ENCODE measurements around the gene PIK3CA.
"Not testable (repeated sequence)": the region's sequence is repeated elsewhere in the genome, so short reads cannot be mapped to it uniquely, and the experiment has no call there.

PIK3CA gene

DNA sequence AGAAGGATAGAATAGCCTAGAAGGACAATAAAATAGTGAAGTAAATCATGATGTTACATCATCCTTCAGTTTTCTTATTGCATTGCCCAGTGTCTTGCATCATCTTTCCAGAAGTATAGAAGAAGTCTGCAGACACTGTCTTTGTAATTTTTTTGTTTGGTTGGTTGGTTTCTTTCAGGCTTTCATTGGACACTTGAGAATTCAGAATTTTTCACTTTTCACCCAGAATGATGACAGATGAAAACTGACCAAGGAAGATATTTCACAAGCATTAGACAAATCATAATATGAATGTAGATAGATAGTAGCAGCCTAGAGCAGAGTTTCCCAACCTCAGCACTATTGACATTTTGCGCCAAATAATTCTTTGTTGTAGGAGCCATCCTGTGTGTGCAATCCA, 67.4 kb downstream of the PIK3CA start:
- DNase-seq = not testable (repeated sequence)

DNA sequence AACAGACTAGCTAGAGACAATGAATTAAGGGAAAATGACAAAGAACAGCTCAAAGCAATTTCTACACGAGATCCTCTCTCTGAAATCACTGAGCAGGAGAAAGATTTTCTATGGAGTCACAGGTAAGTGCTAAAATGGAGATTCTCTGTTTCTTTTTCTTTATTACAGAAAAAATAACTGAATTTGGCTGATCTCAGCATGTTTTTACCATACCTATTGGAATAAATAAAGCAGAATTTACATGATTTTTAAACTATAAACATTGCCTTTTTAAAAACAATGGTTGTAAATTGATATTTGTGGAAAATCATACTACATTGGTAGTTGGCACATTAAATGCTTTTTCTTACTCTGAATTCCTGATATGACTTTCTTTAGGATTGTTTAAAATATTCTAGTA, 70.1 kb downstream of the PIK3CA start:
- DNase-seq = not testable (repeated sequence)

DNA sequence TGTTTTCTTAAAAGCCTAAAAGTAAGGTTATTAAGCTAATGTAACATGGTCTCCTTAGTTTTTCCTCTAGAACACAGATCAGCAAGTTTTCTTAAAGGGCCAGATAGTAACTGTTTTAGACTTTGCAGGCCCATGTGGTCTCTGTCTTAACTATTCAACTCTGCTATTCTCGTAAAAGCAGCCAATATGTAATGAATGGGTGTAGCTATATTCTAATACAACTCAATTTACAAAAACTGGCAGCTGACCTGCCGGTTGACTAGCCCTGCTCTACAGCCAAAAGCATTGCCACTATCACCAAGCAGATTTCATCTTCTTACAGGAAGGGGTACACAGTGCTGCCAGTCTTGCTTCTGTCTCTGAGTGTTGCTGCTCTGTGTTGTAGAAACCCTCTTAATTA, 75.4 kb downstream of the PIK3CA start:
- DNase-seq = no peak

DNA sequence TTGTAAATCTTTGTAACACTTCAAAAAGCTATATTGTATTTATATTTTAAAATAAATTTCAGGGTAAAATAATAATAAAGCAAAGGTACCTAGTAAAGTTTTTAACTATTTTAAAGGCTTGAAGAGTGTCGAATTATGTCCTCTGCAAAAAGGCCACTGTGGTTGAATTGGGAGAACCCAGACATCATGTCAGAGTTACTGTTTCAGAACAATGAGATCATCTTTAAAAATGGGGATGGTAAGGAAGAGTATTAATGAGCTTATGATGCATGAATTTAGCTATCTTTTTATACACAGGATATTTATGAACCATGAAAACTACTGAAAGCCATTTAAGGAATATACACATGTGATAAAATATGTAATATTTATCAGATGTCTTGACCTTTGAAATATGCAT, 76.4 kb downstream of the PIK3CA start:
- no peak for DNase-seq

DNA sequence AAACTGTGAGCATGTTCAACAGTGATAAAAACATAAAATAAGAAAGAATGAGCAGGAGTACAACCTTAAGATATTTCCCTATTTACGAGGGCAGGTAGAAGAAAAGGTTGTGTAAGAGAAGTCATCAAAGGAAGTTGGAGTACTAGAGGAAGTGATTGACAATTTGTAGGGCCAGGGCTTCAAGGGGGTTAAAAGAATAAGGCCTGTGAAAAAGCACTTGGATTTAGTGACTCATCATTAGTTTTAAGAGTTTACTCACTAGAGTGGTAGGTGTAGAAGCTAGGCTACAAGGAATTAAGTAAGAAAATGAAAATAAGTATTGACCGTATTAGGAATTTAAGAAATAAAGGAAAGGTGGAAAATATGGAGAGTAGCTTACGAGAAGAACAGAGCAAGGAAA, 79.2 kb downstream of the PIK3CA start:
- no peak for DNase-seq

DNA sequence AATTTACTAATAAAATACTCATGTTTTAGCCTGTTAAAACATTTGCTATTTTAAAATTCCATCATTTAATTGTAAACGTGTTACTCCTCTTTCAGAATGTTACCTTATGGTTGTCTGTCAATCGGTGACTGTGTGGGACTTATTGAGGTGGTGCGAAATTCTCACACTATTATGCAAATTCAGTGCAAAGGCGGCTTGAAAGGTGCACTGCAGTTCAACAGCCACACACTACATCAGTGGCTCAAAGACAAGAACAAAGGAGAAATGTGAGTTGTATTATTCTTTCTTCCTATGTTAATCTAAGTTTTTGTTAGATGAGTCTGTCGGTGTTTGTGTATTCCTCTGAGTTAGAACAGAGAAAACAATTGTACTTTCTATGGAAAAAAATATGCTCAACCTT, 81.0 kb downstream of the PIK3CA start:
- no peak for DNase-seq

DNA sequence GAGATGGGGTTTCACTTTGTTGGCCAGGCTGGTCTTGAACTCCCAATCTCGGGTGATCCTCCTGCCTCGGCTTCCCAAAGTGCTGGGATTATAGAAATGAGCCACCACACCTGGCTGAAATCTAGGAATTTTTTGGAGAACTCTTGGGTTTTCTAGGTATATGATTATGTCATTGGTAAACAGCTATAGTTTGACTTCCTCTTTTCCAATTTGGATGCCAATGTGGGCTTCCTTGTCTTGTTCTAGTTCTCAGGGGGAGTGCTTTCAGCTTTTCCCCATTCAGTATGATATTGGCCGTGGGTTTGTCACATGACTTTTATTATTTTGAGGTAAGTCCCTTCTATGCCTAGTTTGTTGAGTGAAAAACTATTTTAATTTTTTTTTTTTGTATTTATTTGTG, 84.9 kb downstream of the PIK3CA start:
- DNase-seq = no peak

DNA sequence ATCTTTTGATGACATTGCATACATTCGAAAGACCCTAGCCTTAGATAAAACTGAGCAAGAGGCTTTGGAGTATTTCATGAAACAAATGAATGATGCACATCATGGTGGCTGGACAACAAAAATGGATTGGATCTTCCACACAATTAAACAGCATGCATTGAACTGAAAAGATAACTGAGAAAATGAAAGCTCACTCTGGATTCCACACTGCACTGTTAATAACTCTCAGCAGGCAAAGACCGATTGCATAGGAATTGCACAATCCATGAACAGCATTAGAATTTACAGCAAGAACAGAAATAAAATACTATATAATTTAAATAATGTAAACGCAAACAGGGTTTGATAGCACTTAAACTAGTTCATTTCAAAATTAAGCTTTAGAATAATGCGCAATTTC, 86.0 kb downstream of the PIK3CA start:
- no peak for DNase-seq

DNA sequence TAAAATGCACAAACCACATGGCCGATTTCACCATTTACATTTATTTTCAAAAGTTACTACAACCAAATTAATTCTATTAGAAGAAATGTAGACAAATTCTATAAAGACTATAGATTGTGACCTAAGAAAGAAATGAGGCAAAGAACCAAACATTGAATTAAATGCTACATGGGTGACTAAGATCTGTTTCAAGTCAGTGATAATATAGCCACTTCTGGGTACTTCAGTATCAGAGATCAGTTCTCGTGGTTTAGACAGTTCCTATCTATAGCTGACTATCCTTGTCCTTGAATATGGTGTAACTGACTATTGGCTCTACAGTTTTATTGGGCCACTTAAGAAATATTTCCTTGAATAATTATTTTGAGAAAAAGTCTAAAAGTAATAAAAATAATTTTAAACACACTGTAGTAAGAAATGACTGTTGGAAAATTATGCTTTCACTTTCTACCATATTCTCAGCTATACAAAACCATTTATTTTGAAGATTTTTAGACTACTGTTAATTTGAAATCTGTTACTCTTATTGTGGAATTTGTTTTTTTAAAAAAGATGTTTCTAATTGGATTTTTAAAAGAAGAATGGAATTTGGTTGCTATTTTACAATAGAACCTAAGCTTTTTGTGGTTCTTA, 88.6 kb downstream of the PIK3CA start:
- DNase-seq = no peak

DNA sequence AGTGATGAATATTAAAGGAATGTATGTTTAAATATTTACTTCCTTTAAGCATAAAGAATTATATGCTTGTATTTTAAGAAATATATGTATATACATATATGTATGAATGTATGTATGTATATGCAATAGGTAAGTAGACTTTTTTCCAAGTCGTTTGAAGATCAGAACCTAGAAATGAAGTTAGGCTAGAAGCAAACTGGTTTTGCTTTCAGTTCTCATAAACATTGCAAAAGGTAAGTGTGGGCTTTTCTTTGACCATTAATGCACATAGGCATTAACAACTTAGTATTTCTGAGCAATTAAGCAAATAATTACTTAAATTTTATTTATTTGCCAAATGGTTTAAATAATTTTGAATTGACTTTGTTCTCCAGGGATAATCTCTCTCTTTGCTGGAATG, 92.1 kb downstream of the PIK3CA start:
- DNase-seq = not testable (repeated sequence)

DNA sequence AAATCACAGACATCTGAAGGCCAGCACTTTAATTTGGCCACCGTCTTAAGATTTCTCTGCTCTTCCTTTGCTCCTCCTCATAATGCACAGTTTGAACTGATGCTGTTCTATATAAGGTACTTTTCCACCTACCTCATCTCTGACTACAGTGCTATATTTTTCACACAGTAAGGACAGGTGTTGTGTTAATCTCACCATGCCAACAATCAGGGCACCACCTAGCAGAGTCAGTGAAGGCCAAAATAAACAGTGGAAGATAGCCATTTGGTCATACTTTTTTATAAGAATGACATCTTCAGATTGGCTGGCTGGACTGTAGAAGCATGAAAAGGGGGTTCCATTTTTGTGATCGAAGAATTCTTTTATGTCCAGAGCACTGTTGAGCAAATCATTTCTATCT, 94.7 kb downstream of the PIK3CA start:
- not testable (repeated sequence) for DNase-seq

DNA sequence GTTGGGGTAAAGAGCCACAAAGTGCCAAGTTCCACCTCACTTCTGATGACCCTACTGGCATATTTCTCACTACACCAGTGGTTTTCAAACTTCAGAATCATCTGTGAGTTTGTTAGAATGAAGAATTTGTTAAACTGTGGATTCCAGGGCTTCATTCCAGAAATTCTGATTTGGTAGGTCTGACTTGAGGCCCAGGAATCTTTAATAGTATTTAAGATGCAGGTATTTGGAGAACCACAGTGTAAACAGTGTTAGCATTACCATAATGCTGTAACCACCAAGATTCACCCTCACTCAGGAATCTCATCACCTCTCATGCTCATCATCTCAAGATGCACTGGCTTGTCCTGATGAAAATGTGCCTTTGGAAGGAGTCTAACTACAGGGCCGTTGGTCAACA, 96.7 kb downstream of the PIK3CA start:
- DNase-seq = no peak

DNA sequence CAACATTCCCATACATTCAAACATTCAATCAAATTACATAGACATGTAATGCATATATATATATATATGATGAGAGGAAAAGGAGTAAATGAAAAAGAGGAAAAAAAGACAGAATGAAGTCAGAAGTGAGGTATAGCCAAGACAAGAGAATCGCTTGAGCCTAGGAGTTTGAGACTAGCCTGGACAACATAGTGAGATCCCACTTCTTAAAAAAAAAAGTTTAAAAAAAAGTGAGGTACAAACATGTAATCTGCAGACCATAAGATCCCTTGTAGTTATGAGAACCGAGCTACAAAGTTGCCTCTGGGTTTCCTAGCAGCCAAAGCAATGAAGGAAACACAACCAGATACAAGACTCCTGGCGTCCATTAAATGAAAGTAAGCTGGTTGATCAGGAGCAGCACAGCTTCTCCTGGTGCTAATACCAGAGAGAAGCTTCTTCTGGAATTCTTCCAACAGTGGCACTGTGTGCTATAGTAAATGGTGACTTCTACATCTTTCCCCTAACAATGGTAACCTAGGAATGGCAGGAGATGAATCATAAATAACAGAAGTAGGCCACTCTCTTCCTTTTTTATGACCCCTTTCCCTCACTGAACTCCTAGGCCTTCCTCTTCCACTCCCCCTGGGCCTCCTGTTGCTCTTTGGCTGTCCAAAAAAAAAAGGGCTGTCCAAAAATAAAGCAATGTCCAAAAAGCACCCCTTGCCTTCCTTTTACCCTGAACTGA, 99.3 kb downstream of the PIK3CA start:
- no peak for DNase-seq

DNA sequence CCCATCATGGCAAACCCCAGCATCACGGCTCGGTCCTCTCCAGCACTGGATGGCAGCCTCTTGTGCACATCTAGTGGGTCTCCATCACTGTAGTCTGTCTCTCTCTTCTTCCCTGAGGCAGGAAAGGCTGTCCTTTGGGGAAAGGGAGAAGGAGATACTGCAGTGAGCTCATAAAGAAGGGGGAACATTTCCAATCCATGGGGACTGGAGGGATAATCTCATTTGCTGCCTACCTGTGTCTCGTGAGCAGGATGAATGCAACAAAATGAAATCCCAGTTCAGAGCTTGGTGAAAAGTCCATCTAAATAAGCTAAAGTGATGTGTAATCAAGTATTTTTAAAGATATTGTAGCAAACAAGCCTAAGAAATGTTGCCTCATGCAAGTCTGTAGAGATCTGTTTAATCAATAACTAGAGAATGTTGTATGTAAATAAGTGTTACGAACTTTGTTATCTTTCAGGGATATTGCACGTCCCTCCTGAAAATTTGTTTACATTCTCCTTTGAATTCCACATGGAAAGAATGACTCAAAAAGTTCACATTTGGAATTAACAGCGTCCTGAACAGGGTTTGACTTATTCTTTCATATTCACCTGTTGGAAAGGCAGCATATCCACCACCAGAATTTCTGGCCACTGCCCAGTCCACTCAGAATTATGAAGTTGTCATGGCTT, 102.8 kb downstream of the PIK3CA start, which contains the start of gene KCNMB3:
KCNMB3 (minus strand) TSS at position 312 of the 674 bp plus-strand sequence; CDS start at position 188, 124 bp downstream.
- DNase-seq = no peak

DNA sequence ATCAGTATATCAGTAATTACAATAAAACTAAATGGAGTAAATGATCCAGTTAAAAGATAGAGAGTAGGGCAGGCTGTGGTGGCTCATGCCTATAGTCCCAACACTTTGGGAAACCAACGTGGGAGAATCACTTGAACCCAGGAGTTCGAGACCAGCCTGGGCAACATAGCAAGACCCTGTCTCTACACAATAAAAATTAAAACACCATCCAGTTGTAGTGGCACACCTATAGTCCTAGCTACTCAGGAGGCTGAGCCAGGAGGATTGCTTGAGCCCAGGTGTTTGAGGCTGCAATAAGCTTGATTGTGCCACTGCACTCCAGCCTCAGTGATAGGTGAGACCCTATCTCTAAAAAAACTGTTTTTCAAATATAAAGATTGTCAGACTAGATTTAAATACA, 108.7 kb downstream of the PIK3CA start:
- no peak for DNase-seq

DNA sequence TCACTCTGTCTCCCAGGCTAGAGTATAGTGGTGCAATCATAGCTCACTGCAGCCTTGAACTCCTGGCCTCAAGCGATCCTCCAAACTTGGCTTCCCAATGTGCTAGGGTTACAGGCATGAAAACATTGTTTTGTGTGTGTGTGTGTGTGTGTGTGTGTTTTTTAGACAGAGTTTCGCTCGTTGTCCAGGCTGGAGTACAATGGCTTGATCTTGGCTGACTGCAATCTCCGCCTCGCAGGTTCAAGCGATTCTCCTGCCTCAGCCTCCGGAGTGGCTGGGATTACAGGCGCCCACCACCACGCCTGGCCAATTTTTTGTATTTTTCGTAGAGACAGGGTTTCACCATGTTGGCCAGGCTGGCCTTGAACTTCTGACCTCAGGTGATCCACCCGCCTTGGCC, 109.6 kb downstream of the PIK3CA start:
- not testable (repeated sequence) for DNase-seq

DNA sequence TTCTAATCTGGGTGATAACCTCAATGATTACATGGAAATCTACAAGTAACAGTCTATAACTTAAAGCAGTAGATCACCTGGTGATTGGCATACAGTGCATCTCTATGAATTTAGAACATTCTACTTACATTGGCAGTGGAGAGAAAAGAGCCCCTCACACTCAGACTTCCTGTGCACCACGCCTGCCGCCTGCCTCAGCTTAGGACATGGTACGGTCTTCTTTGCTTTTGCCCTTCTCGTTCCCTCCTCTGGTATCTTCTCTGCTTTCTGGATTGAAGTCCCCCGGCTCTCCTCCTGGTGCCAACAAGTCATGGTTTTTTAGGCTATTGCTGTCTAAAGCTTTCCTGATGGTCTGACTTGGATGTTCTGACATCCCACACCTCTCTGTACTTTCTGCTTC, 110.7 kb downstream of the PIK3CA start:
- DNase-seq = no peak

DNA sequence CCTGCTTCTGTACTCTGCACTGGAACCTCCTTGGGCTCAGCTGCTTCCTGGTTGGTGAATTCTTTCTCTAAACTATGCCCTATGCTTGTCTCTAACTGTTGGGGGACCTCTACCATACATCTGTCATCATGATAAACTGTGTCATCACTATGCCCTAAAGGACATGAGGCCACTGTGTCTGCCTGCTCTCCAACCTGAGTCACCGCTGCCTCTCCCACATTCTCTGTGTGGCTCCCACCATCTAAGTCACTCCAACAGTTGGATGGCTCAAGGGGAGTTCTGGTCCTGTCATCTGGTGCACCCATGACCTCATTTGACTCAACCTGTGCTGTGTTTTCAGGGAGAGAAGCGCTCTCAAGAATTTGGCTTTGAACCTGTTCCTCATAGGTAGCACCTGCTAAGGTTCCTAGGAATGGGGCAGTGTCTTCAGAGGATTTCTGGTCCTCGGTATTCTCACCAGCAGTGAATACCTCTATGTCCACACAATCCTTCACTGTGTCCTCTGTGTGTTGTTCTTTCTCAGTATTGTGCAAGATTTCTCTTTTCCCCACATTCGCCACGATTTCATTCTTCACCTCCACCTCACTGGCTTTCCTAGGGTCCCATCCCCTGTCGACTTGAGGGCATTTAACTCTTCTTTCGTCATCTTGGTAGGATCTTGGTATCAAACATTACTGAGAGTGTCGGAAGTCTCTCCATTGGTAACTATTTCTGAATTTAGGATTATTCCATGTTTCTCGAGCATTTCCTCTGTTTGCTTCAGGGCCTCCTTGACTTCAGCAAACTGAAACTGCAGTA, 112.0 kb downstream of the PIK3CA start:
- DNase-seq = not testable (repeated sequence)

DNA sequence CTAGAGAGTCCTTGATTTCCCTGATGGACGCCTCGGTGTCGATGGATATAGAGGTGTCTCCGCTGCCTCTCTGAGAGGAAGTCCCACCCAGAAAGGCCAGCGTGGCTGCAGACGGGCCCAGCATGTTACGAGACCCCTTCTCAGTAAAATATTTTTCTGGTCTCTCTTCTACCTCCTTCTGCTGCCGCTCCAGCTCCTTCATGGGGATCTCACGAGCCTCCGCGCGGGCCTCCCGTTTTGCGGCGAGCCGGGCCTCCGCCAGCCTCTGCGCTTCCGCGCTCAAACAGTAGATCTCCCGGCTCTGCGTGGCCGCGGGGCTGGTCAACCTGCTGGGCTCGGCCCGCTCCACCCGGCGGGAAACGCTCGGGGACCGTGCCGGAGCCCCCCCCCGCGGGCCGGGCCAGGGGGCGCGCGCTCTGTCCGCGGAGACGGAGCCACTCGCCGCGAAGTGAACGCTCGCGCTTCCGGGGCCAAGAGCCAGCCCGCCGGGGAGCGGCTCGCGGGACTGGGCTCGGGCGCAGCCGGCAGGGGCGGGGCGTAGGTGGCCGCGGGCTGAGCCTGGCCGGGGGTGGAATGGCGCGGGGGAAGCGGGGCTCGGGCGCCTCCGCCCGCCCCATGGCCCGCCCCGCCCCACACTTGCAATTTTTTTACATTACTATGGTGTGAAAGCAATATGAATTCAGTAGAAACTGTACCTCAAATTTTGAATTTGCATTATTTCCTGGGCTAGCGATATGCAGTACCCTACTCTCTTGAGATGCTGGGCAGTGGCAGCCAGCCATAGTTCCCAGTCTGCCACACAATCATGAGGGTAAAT, 113.0 kb downstream of the PIK3CA start:
- peak; percentile 15 for DNase-seq

DNA sequence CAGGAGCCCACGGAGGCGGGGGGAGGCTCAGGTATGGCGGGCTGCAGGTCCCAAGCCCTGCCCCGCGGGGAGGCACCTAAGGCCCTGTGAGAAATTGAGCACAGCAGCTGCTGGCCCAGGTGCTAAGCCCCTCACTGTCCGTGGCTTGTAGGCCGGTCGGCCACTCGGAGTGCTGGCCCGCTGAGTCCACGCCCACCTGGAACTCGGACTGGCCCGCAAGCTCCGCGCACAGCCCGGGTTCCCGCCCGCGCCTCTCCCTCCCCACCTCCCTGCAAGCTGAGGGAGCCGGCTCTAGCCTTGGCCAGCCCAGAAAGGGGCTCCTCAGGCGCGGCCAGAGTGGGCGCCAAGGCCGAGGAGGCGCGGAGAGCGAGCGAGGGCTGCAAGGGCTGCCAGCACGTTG, 115.0 kb downstream of the PIK3CA start:
- DNase-seq = no peak

DNA sequence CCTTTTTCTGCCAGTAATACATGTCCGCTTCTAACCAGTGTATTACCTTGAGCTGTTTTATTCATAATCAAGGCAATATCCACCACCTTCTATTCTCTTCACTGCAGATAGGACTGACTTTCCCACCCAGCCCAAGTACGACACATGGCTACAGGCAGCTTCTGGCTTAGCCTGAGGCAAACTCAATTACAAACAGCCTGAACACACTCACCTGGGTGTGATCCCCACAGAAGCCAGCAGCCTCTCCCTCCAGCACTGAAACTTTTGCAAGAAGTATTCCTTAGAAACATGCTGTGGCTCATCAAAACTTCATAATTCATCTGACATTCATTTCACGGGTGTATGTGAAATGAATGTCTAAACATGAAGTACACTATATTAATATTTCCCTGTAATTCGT, 116.3 kb downstream of the PIK3CA start:
- DNase-seq = no peak

DNA sequence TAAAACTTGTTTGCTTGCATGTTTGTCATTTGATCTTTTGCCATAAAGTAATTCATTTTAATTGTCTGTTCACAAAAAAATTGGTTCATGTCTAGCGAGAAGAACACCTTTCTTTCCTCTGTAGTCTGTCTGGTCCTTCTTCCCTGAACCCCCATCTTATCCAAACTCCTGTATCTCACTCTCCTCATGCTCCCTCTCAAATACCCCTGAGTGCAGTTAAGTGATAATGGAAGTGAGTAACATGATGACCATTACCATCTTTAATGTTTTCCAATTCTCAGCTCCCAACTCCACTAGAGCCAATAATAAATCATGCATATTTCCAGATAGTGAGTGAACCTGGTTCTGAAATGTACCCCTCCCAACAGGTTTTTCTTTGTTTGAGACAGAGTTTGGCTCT, 116.9 kb downstream of the PIK3CA start:
- no peak for DNase-seq

Measured in NCI-H2029 treated with DMSO at 0.1 percent for 48 hours (cell line).